GM12865 (cell line): ENCODE results near the gene ZNF780A.

Experiments
- DNase-seq: peaks from one replicate; pipeline ENCODE4 v3.0.0; 2010; ENCODE audit warnings: low read depth
- H3K4me3 ChIP-seq: 2 replicates; pipeline ENCODE4 v1.5.1; 2011; ENCODE audit warnings: mild to moderate bottlenecking, low read depth, low read length, control low read depth
- CTCF ChIP-seq: IDR thresholded peaks from 2 replicates; pipeline ENCODE4 v1.5.1; 2011; ENCODE audit warnings: low read length, control low read depth, low read depth, inconsistent platforms; ENCODE audit not compliant: insufficient read depth; ENCODE audit errors: missing control alignments

The ZNF780A gene

GRCh38 chr19:40103600-40103999 is 12.9 kb upstream of the ZNF780A start:
- no peak for TF ChIP-seq CTCF
- DNase-seq = no peak
- H3K4me3 ChIP-seq = no peak overlapping the region

DNA sequence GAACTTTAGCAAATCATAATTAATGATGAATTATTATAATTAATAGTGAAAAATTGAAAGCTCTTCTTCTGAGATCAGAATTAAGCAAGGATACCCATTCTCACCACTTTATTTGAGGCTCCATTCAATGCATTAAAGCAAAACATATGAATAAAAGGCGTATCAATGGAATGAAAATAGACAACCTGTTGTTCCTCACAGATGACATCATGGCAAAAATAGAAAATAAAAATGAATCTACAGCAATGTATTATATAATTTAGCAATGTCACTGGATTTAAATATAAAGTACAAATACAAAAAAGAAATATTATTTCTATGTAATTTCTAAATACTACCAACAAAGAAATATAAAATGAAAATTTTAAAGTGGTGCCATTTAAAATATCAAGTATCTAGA is 11.1 kb upstream of the ZNF780A start:
- TF ChIP-seq CTCF = no peak

DNA sequence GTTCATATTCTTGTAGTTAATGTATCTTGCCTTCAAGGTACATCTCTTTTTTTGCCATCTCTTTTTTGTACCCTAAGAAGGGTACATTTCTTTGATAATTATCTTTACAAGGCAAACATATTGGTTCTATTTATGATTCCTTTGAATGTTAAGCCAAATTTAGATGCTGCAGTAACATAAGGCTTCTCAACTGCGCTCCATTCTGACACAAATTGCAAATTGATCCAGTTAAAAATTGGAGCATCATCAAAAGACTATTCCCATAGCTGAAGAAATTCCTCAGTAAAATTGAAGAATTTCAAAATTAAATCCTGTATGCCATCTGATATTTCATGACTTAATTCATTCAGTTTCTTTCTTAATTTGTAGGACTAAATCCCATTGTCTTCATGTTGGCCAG is 2.7 kb upstream of the ZNF780A start:
- H3K4me3 ChIP-seq = no peak overlapping the region
- no peak for DNase-seq
- no peak for TF ChIP-seq CTCF

More for the DNA sequence above, 11.1 kb upstream of the ZNF780A start:
- no peak overlapping the region for H3K4me3 ChIP-seq
- no peak for DNase-seq

GRCh38 chr19:40091205-40092129 is 724 bp upstream of the ZNF780A start:
- H3K4me3 ChIP-seq = peak overlapping the region; percentile 80
- DNase-seq = no peak
- no peak for TF ChIP-seq CTCF

GRCh38 chr19:40089462-40089861 is 1.3 kb downstream of the ZNF780A start:
- H3K4me3 ChIP-seq = peak overlapping the region; percentile 80
- DNase-seq = no peak
- no peak for TF ChIP-seq CTCF

DNA sequence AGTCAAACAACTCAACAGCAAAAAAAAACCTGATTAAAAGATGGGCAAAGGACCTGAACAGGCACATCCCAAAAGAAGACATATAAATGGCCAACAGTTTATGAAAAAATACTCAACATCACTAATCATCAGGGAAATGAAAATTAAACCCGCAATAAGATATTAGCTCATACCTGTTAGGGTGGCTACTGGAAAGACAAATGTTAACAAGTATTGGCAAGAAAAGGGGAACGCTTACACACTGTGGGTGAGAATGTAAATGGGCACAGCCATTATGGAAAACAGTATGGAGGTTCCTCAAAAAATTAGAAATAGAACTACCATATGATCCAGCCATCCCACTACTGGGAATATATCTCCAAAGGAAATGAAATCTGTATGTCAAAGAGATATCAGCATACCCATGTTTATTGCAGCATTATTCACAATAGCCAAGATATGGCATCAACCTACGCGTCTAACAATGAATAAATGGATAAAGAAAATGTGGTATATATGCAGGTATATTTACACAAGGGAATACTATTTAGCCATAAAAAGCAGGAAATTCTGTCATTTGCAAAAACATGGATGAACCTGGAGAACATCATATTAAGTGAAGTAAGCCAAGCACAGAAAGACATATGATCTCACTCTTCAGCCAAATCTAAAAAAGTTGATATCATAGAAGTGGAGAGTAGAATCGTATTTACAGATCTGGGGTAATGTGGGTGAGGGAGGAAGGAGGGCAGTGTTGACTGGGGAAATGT is 2.3 kb downstream of the ZNF780A start:
- no peak for TF ChIP-seq CTCF
- H3K4me3 ChIP-seq = no peak overlapping the region
- no peak for DNase-seq

DNA sequence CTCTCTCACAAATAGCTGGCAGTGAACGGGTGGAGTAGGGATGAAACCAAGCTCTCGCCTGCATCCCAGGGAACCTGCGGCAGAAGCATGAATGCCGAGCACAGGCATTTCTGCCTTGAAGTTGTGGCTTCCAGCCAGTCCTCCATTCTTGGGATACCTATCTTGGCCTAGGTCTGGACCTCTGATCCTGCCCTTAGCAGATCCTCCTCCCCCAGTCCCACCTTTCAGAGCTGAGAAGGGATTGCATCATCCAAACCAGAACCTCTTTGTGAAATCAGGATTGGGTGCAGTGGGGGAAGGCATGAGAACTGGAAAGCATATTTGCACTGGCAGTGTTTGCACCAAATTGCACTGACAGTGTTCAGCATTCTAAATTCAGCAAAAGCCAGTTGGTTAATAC is 5.8 kb downstream of the ZNF780A start:
- no peak overlapping the region for H3K4me3 ChIP-seq
- no peak for TF ChIP-seq CTCF
- DNase-seq = no peak
